DND-41 (cell line): Measurements from ENCODE around the gene LRRC56.
A peak's percentile ranks its signal among the peaks of the same experiment; 100 is the strongest.

Source experiments
- ATAC-seq: fragments of 200-7000 bp; cut with Tn5 transposase; 3 replicates; pipeline ENCODE4 v1.9.1; 2021; ENCODE audit warnings: low read depth; ENCODE audit not compliant: insufficient read depth
- DNase-seq: peaks from one replicate; pipeline ENCODE4 v3.0.0-alpha.2; 2020
- H2AFZ ChIP-seq: 2 replicates; pipeline ENCODE4 v1.6.0; 2012; ENCODE audit warnings: low read depth, low read length
- H3K27ac ChIP-seq: 2 replicates; pipeline ENCODE4 v1.5.1; 2012; ENCODE audit warnings: low read length, inconsistent platforms
- H3K27me3 ChIP-seq: fragments of 200-600 bp; sonication (generic); 2 replicates; pipeline ENCODE4 v1.6.0; 2012; ENCODE audit warnings: low read length, mild to moderate bottlenecking, inconsistent platforms; ENCODE audit not compliant: insufficient read depth, poor library complexity
- H3K36me3 ChIP-seq: 2 replicates; pipeline ENCODE4 v1.5.1; 2012; ENCODE audit warnings: low read length, inconsistent platforms; ENCODE audit not compliant: insufficient read depth
- H3K4me1 ChIP-seq: 2 replicates; pipeline ENCODE4 v1.5.1; 2012; ENCODE audit warnings: mild to moderate bottlenecking, low read length; ENCODE audit not compliant: insufficient read depth
- H3K4me2 ChIP-seq: 2 replicates; pipeline ENCODE4 v1.6.0; 2012; ENCODE audit warnings: mild to moderate bottlenecking, moderate library complexity, low read length, inconsistent platforms; ENCODE audit not compliant: insufficient read depth
- H3K4me3 ChIP-seq, 2 experiments: fragments of 200-600 bp in 1 of 2; shearing (Covaris generic) in 1 of 2; 2 replicates each; pipeline ENCODE4 v1.5.1; 2012 to 2016; ENCODE audit warnings: inconsistent platforms in 2 of 2, low read length in 2 of 2, mild to moderate bottlenecking in 2 of 2, low read depth in 1 of 2, moderate library complexity in 1 of 2
- H3K79me2 ChIP-seq: 2 replicates; pipeline ENCODE4 v1.6.0; 2012; ENCODE audit warnings: low read length, inconsistent platforms; ENCODE audit not compliant: insufficient read depth
- H3K9ac ChIP-seq: 2 replicates; pipeline ENCODE4 v1.6.0; 2012; ENCODE audit warnings: low read depth, mild to moderate bottlenecking, inconsistent platforms, low read length, moderate library complexity
- H3K9me3 ChIP-seq: 2 replicates; pipeline ENCODE4 v1.5.1; 2012; ENCODE audit warnings: low read length, moderate library complexity, mild to moderate bottlenecking, inconsistent platforms; ENCODE audit not compliant: insufficient read depth, severe bottlenecking
- H4K20me1 ChIP-seq: 2 replicates; pipeline ENCODE4 v1.6.0; 2012; ENCODE audit warnings: low read length; ENCODE audit not compliant: insufficient read depth
- CTCF ChIP-seq: IDR thresholded peaks from 2 replicates; pipeline ENCODE4 v1.5.1; 2012; ENCODE audit warnings: borderline replicate concordance, low read length, moderate library complexity, mild to moderate bottlenecking; ENCODE audit not compliant: poor library complexity, severe bottlenecking; ENCODE audit errors: extremely low read depth
- EZH2 ChIP-seq: IDR thresholded peaks from 3 replicates; pipeline ENCODE4 v1.6.1; 2012; ENCODE audit warnings: borderline replicate concordance, low read depth, mild to moderate bottlenecking, moderate library complexity, low read length, inconsistent platforms; ENCODE audit not compliant: severe bottlenecking

Gene LRRC56

GRCh38 chr11:562046-562645 lies 24.8 kb downstream of the LRRC56 start:
- Histone ChIP-seq H3K27me3 (no peaks in the 10 kb centered on the region), H3K36me3 (peaks cover 33% of the 10 kb centered on the region), H4K20me1 (peaks cover 39% of the 10 kb centered on the region), H3K9me3 (no peaks in the 10 kb centered on the region), H3K27ac (no peak overlapping the region), H3K9ac (peak overlapping the region; percentile 82; the same call in 1 of the 2 replicates), H3K4me1 (peaks cover 38% of the 10 kb centered on the region), H3K4me2 (peak overlapping the region; percentile 89), H2AFZ (no peak overlapping the region), H3K4me3 (peak overlapping the region in 1 of 2 experiments; percentile 86; a peak in 2 of 4 replicates), H3K79me2 (peaks cover 12% of the 10 kb centered on the region)
- ATAC-seq (no peak), DNase-seq (no peak)
- no peak for TF ChIP-seq CTCF
- no peak for TF ChIP-seq EZH2

- peaks cover 20% of the 10 kb centered on the region for H3K79me2 ChIP-seq
- H3K4me2 ChIP-seq: no peak overlapping the region
- TF ChIP-seq CTCF: no peak
- TF ChIP-seq EZH2: no peak
- H2AFZ ChIP-seq: no peak overlapping the region
- no peaks in the 10 kb centered on the region for H3K9me3 ChIP-seq
- no peak overlapping the region for H3K27ac ChIP-seq
- DNase-seq (no peak), ATAC-seq (no peak)
- no peak overlapping the region for H3K4me3 ChIP-seq
- peaks cover 47% of the 10 kb centered on the region for H3K4me1 ChIP-seq
- H3K36me3 ChIP-seq: peaks cover 41% of the 10 kb centered on the region
- H3K27me3 ChIP-seq: no peaks in the 10 kb centered on the region
- no peak overlapping the region for H3K9ac ChIP-seq
- peaks cover 43% of the 10 kb centered on the region for H4K20me1 ChIP-seq
These were observed 25.9 kb downstream of the LRRC56 start for GRCh38 chr11:563066-563811.

- H3K27ac ChIP-seq: no peak overlapping the region
- no peak overlapping the region for H2AFZ ChIP-seq
- peaks cover 44% of the 10 kb centered on the region for H3K36me3 ChIP-seq
- peaks cover 43% of the 10 kb centered on the region for H4K20me1 ChIP-seq
- ATAC-seq (no peak), DNase-seq (no peak)
- H3K27me3 ChIP-seq: no peaks in the 10 kb centered on the region
- no peak overlapping the region for H3K4me2 ChIP-seq
- no peak overlapping the region for H3K4me3 ChIP-seq
- H3K4me1 ChIP-seq: peaks cover 49% of the 10 kb centered on the region
- TF ChIP-seq EZH2 (no peak), CTCF (no peak)
- no peaks in the 10 kb centered on the region for H3K9me3 ChIP-seq
- H3K79me2 ChIP-seq: peaks cover 20% of the 10 kb centered on the region
- no peak overlapping the region for H3K9ac ChIP-seq
These were observed 26.7 kb downstream of the LRRC56 start for GRCh38 chr11:563812-564578.
